ENCODE data around the gene P2RX4. TPM values are rescaled to one million over a fixed set of nuclear protein-coding genes. Genes with fewer than 3 reads are reported as not detected.
"Not testable (repeated sequence)": the region's sequence is repeated elsewhere in the genome, so short reads cannot be mapped to it uniquely, and the experiment has no call there.

The P2RX4 gene
- polyA plus RNA-seq, 1 donor = 30.4 TPM

DNA sequence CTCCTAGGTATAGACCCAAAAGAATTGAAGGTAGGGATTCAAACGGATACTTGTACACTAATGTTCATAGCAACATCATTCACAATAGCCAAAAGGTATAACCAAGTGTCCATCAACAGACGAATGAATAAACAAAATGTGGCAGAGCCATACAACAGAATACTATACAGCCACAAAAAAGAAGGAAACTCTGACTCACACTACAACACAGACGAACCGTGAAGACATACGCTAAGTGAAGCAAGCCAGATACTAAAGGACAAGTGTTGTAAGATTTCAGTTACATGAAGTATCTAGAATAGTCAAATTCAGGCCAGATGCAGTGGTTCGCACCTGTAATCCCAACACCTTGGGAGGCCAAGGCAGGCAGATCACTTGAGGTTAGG lies 67.4 kb downstream of the P2RX4 start:
- DNase-seq = no peak

DNA sequence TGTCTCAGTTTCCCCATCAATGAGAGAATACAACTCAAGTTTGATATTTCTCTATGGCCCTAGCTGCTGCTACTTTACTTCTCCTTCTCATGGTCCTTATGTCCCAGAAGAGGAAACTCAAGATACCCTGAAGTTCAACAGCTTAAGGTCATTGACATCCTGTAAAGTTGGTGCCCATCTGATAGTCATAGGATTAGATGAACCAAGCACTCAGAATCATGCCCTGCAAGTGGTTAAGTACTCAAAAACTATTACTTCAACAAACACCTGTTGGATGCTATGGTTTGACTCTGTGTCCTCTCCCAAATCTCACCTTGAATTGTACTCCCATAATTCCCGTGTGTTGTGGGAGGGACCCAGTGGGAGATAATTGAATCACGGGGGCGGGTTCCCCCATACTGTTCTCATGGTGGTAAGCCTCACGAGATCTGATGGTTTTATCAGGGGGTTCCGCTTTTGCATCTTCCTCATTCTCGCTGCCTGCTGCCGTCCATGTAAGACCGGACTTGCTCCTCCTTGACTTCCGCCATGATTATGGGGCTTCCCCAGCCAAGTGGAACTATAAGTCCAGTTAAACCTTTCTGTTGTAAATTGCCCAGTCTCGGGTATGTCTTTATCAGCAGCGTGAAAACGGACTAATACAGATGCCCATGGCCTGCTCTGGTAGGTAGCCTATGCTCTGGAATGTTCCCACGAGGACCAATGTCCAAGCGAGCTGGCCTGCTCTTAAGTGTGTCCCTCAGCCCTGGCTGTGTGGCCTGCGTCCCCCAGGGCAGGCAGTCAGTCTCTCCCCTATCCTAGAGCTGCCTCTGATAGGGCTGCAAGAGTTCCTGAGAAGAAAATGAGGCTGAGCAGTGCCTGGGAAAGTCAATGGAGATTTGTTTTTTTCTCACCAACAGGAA lies 68.5 kb downstream of the P2RX4 start:
- DNase-seq = no peak

DNA sequence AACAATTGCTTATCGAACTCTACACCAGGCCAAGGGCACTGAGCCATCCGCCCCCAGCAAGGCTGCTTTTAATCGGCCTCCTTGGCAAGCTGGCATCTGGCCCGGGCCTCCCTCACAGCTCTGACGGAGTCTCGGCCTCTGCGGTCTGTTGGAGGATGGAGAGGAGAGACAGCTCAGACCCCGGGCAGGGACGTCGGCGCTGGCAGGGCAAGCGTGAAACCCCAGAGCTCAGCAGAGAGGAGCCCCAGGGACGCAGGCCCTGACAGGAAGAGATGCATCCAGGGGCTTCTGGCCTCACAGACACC lies 69.1 kb downstream of the P2RX4 start:
- DNase-seq = no peak

DNA sequence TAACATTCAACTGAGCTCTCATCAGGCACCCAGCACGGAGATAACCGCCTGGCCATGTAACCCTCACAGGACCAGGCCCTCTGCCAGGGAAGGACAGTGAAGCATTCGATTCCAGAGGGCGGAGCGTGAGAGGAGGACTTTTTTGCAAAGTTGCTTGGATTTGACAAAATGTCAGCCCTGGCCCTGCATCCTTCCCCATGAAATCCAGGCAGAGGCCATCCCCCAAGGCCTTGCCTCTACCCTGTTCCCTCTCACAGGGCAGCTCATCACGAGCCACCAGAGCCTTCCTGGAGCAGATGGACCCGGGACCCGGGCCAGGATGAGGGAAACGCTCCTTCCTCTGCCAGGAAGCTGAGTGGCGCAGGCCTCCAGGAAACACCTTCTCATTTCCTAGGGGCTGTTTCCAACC lies 69.6 kb downstream of the P2RX4 start:
- no peak for DNase-seq

DNA sequence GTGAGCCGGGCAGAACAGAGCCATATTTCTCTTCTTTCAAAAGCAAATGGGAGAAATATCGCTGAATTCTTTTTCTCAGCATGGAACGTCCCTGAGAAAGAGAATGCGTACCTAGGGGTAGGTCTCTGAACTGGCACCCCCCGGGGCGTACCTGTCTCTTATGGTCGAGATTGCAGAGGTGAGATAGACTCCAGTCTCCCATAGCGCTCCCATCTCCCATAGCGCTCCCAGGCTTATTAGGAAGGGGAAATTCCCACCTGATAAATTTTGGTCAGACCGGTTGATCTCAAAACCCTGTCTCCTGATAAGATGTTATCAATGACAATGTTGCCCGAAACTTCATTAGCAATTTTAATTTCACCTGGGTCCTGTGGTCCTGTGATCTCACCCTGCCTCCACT lies 70.6 kb downstream of the P2RX4 start:
- not testable (repeated sequence) for DNase-seq

DNA sequence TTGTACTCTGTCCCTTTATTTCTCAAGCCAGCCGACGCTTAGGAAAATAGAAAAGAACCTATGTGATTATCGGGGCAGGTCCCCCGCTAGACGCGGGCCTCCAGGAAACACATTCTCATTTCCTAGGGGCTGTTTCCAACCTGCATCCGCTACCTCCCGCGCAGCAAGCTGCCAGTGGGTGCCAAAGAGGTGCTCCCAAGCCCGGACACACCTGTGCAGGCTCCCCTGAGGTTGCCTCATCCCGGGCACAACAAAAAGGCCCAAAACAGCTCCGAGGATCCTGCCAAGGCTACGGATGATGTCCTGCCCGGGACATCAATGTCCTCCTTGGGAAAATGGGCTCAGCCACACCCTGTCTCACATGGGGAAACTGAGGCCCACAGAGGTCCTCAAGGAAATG lies 71.2 kb downstream of the P2RX4 start:
- not testable (repeated sequence) for DNase-seq

DNA sequence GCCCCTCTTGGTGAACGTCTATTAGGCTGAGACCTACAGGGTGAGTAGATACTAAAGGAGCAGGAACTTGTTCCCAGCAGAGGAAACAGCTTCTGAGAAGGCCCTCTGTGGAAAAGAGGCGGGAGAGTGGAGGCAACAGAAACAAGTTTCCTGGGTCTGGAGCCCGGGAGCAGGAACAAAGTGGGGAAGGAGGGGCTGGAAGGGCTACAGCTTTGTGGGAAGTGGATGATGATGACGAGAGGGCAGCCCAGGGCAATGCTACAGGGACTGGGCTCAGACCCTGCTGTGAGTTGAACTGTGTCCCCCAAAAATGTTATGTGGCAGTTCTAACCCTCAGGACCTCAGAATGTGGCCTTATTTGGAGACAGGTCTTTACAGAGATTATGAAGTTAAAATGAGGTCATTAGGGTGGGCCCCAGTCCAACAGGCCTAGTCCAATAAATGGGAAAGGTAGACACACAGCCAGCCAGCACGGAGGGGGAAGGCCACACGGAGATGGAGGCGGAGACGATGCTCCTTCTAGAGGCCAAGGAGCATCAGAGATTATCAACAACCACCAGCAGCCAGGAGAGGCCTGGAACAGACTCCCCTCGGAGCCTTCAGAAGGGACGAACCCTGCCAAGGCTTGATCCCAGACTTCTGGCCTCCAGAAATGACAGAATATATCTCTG lies 72.3 kb downstream of the P2RX4 start:
- DNase-seq = no peak

DNA sequence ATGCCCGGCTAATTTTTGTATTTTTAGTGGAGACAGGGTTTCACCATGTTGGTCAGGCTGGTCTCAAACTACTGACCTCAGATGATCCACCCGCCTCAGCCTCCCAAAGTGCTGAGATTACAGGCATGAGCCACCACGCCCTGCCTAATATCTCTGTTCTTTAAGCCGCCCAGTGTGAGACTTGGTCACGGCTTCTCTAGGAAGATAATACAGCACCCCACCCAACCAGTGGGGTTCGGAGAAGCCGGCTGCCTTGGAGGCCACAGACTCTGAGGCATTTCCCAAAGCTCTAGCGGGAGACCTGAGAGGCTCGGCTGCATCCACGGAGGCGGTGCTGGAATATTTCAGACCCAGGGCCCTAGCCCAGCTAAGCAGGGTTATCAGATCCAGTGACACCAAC lies 73.0 kb downstream of the P2RX4 start:
- DNase-seq = not testable (repeated sequence)

DNA sequence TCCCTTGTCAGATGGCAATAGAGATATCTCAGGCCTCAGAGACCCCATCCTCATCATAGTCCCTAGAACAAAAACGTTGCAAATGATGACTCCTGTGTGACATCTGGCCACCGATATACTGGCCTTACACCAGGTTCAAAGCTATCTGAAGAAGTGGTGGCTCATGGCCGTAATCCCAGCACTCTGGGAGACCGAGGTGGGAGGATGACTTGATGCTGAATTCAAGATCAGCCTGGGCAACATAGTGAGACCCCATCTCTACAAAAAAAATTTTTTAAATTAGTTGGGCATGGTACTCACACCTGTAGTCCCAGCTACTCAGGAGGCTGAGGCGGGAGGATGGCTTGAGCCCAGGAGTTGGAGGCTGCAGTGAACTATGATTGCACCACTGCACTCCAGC lies 73.5 kb downstream of the P2RX4 start:
- no peak for DNase-seq

Other genes starting within 250 kb of the P2RX4 start
- gene HNF1A, start 231.6 kb upstream of the P2RX4 start, polyA plus RNA-seq (ENCODE audit: insufficient read length) = 14.5 TPM
- 18.4 TPM for gene C12orf43, start 193.6 kb upstream of the P2RX4 start, polyA plus RNA-seq (ENCODE audit: insufficient read length)
- 0.10 TPM for gene OASL, start 170.9 kb upstream of the P2RX4 start, polyA plus RNA-seq (ENCODE audit: insufficient read length)
- gene P2RX7, start 77.3 kb upstream of the P2RX4 start, polyA plus RNA-seq (ENCODE audit: insufficient read length) = 1.0 TPM
- 37.6 TPM for gene CAMKK2, start 86.6 kb downstream of the P2RX4 start, polyA plus RNA-seq (ENCODE audit: insufficient read length)
- gene ANAPC5, start 142.3 kb downstream of the P2RX4 start, polyA plus RNA-seq (ENCODE audit: insufficient read length) = 215 TPM
- 52.5 TPM for gene RNF34, start 190.0 kb downstream of the P2RX4 start, polyA plus RNA-seq (ENCODE audit: insufficient read length)

Measured in left kidney (tissue), 2 donors.